Astrocyte (in vitro differentiated cells and primary cell): ENCODE results near the gene SMC6. TPM values are rescaled to one million over a fixed set of nuclear protein-coding genes. Genes with fewer than 3 reads are reported as not detected.

Experiments used
- DNase-seq: peaks from one replicate; pipeline ENCODE4 v3.0.0-alpha.2; 2010; ENCODE audit warnings: low read depth
- FAIRE-seq: peaks from 2 replicates; lab custom pipeline; 2011; peaks lifted over from hg19 to GRCh38; lab: Jason Lieb, UNC
- H2AFZ ChIP-seq: 2 replicates; pipeline ENCODE4 v1.6.0; 2012; ENCODE audit warnings: low read depth, low read length, inconsistent platforms
- H3K27ac ChIP-seq: 2 replicates; pipeline ENCODE4 v1.5.1; 2011; ENCODE audit warnings: low read depth, low read length, inconsistent platforms
- H3K27me3 ChIP-seq: 2 replicates; pipeline ENCODE4 v1.6.0; 2011; ENCODE audit warnings: low read length, inconsistent platforms; ENCODE audit not compliant: insufficient read depth
- H3K36me3 ChIP-seq: 2 replicates; pipeline ENCODE4 v1.5.1; 2011; ENCODE audit warnings: low read length, inconsistent platforms; ENCODE audit not compliant: insufficient read depth
- H3K4me1 ChIP-seq: 2 replicates; pipeline ENCODE4 v1.5.1; 2011; ENCODE audit warnings: low read length, inconsistent platforms; ENCODE audit not compliant: insufficient read depth
- H3K4me2 ChIP-seq: 2 replicates; pipeline ENCODE4 v1.6.0; 2012; ENCODE audit warnings: low read length, inconsistent platforms
- H3K4me3 ChIP-seq: 2 replicates; pipeline ENCODE4 v1.5.1; 2011; ENCODE audit warnings: low read depth, mild to moderate bottlenecking, low read length, inconsistent platforms; ENCODE audit not compliant: insufficient read depth
- H3K79me2 ChIP-seq: 2 replicates; pipeline ENCODE4 v1.6.0; 2012; ENCODE audit warnings: mild to moderate bottlenecking, low read length, inconsistent platforms; ENCODE audit not compliant: insufficient read depth
- H3K9ac ChIP-seq: 2 replicates; pipeline ENCODE4 v1.6.0; 2012; ENCODE audit warnings: mild to moderate bottlenecking, low read length, inconsistent platforms
- H3K9me3 ChIP-seq: 2 replicates; pipeline ENCODE4 v1.5.1; 2012; ENCODE audit warnings: low read depth, mild to moderate bottlenecking, low read length, inconsistent platforms; ENCODE audit not compliant: insufficient read depth
- H4K20me1 ChIP-seq: 2 replicates; pipeline ENCODE4 v1.6.0; 2012; ENCODE audit warnings: low read length, inconsistent platforms; ENCODE audit not compliant: insufficient read depth
- H3K27ac Mint-ChIP-seq: one replicate; pipeline ENCODE4 v1.8.0; 2021; ENCODE audit warnings: mild to moderate bottlenecking, mixed read lengths; ENCODE audit not compliant: unreplicated experiment
- H3K27me3 Mint-ChIP-seq: one replicate; pipeline ENCODE4 v1.8.0; 2021; ENCODE audit warnings: low read depth, mixed read lengths; ENCODE audit not compliant: unreplicated experiment
- H3K36me3 Mint-ChIP-seq: one replicate; pipeline ENCODE4 v1.8.0; 2021; ENCODE audit warnings: low read depth, mixed read lengths; ENCODE audit not compliant: unreplicated experiment
- H3K4me1 Mint-ChIP-seq: one replicate; pipeline ENCODE4 v1.8.0; 2021; ENCODE audit warnings: low read depth, mixed read lengths; ENCODE audit not compliant: unreplicated experiment
- H3K4me3 Mint-ChIP-seq: one replicate; pipeline ENCODE4 v1.8.0; 2021; ENCODE audit warnings: mild to moderate bottlenecking, moderate library complexity, mixed read lengths; ENCODE audit not compliant: unreplicated experiment
- H3K9me3 Mint-ChIP-seq: one replicate; pipeline ENCODE4 v1.8.0; 2021; ENCODE audit warnings: mild to moderate bottlenecking, mixed read lengths; ENCODE audit not compliant: unreplicated experiment
- EZH2 ChIP-seq: IDR thresholded peaks from 2 replicates; pipeline ENCODE4 v1.6.1; 2012; ENCODE audit warnings: mild to moderate bottlenecking, low read length, inconsistent platforms; ENCODE audit not compliant: insufficient read depth
- total RNA-seq: library from RNA; stranded (reverse); gene quantifications from 2 replicates; pipeline ENCODE4 v1.2.1, GENCODE V29; 2021
- TF ChIP-seq, protein P1 (sequence below): IDR thresholded peaks from 2 replicates; pipeline ENCODE4 v1.5.1; 2011; ENCODE audit warnings: low read depth, mild to moderate bottlenecking, inconsistent platforms, low read length, moderate library complexity; ENCODE audit not compliant: insufficient read depth

Gene SMC6
- total RNA-seq, 1 donor from 2014 or later = 20.1 TPM

DNA sequence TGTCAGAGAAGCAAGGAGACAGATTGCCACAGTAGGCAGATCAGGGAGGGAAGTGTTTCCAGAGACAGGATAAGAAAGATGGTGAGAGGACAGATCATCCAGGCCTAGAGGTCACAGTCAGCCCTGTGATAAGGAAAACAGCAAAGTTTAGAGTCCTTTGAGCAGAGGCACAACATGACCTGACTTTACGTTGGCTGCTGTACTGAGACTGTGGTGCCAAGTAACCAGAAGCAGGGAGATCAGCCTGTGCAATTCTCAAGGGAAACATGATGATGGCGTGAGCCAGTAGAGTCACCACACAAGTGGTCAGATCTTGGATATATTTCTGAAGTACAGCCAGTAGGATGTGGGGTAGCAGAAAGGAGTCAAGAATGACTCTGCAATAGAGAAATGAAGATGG lies 43.7 kb downstream of the SMC6 start:
- FAIRE-seq = no peak

DNA sequence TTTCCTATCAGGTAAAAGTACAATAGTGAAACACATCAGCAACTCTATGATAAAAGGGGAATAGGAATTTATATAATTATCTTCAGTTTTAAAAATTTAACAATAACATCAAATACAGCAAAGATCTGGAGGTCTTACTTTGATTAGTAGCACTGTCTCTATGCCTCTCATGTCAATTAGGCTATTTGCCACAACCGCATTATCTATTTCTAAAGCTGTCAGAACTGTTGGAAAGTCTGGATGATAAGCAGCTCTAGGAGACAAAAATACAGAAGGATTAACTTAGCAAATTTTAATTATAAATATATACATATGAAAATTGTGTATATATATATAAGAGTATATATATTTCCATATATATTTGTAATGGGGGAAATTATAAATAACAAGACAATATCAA lies 45.1 kb downstream of the SMC6 start:
- no peaks in the 10 kb centered on the region for H3K9me3 ChIP-seq
- Mint-ChIP-seq H3K36me3 (peaks cover 8% of the 10 kb centered on the region), H3K9me3 (no peaks in the 10 kb centered on the region), H3K4me1 (no peaks in the 10 kb centered on the region), H3K27ac (no peak overlapping the region), H3K4me3 (no peak overlapping the region), H3K27me3 (no peaks in the 10 kb centered on the region)
- no peak overlapping the region for H3K4me2 ChIP-seq
- no peak overlapping the region for H3K27ac ChIP-seq
- H3K27me3 ChIP-seq = no peaks in the 10 kb centered on the region
- no peak overlapping the region for H3K9ac ChIP-seq
- no peaks in the 10 kb centered on the region for H4K20me1 ChIP-seq
- H3K36me3 ChIP-seq = peaks cover 39% of the 10 kb centered on the region
- H2AFZ ChIP-seq = no peak overlapping the region
- no peaks in the 10 kb centered on the region for H3K4me1 ChIP-seq
- no peak for TF ChIP-seq EZH2
- TF ChIP-seq, protein P1, sequence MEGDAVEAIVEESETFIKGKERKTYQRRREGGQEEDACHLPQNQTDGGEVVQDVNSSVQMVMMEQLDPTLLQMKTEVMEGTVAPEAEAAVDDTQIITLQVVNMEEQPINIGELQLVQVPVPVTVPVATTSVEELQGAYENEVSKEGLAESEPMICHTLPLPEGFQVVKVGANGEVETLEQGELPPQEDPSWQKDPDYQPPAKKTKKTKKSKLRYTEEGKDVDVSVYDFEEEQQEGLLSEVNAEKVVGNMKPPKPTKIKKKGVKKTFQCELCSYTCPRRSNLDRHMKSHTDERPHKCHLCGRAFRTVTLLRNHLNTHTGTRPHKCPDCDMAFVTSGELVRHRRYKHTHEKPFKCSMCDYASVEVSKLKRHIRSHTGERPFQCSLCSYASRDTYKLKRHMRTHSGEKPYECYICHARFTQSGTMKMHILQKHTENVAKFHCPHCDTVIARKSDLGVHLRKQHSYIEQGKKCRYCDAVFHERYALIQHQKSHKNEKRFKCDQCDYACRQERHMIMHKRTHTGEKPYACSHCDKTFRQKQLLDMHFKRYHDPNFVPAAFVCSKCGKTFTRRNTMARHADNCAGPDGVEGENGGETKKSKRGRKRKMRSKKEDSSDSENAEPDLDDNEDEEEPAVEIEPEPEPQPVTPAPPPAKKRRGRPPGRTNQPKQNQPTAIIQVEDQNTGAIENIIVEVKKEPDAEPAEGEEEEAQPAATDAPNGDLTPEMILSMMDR = no peak
- FAIRE-seq = no peak
- DNase-seq = no peak
- no peak overlapping the region for H3K4me3 ChIP-seq
- H3K79me2 ChIP-seq = no peaks in the 10 kb centered on the region

More for the DNA sequence above, 43.7 kb downstream of the SMC6 start:
- no peaks in the 10 kb centered on the region for H3K27me3 Mint-ChIP-seq
- no peaks in the 10 kb centered on the region for H3K9me3 Mint-ChIP-seq
- H3K4me3 Mint-ChIP-seq = no peak overlapping the region
- H3K4me1 Mint-ChIP-seq = no peaks in the 10 kb centered on the region
- Histone ChIP-seq H3K27ac (no peak overlapping the region), H3K36me3 (peaks cover 39% of the 10 kb centered on the region), H4K20me1 (no peaks in the 10 kb centered on the region), H3K4me2 (no peak overlapping the region), H3K4me1 (no peaks in the 10 kb centered on the region), H3K27me3 (no peaks in the 10 kb centered on the region), H3K9me3 (no peaks in the 10 kb centered on the region), H3K79me2 (no peaks in the 10 kb centered on the region), H3K9ac (no peak overlapping the region), H3K4me3 (no peak overlapping the region), H2AFZ (no peak overlapping the region)
- H3K27ac Mint-ChIP-seq = no peak overlapping the region
- no peak for DNase-seq
- no peak for TF ChIP-seq EZH2
- TF ChIP-seq, protein P1 = no peak
- peaks cover 8% of the 10 kb centered on the region for H3K36me3 Mint-ChIP-seq

DNA sequence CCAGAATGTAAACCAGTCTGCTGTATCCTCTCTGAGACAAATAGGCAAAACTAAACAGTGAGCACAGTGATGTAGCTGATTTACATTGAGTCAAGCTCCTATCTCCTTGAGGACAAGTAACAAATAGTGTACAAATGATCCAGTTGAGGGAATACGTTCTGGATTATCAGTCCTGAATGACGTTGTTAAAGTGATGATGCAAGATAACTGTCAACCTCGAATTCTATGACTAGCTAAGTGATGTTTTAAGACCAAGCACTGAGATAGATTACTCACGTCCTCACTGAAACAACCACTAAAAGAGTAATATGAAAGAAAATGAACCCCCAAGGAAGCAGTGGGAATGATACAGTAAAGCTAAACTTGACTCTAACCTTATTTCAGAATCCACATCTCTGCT lies 46.8 kb downstream of the SMC6 start:
- H2AFZ ChIP-seq = no peak overlapping the region
- peaks cover 7% of the 10 kb centered on the region for H3K36me3 Mint-ChIP-seq
- no peaks in the 10 kb centered on the region for H3K79me2 ChIP-seq
- TF ChIP-seq EZH2 = no peak
- TF ChIP-seq, protein P1 = no peak
- H3K9me3 Mint-ChIP-seq = no peaks in the 10 kb centered on the region
- no peaks in the 10 kb centered on the region for H4K20me1 ChIP-seq
- DNase-seq (no peak), FAIRE-seq (no peak)
- no peak overlapping the region for H3K27ac ChIP-seq
- H3K9ac ChIP-seq = no peak overlapping the region
- H3K9me3 ChIP-seq = no peaks in the 10 kb centered on the region
- no peaks in the 10 kb centered on the region for H3K27me3 Mint-ChIP-seq
- peaks cover 28% of the 10 kb centered on the region for H3K36me3 ChIP-seq
- no peaks in the 10 kb centered on the region for H3K4me1 Mint-ChIP-seq
- H3K27ac Mint-ChIP-seq = no peak overlapping the region
- H3K27me3 ChIP-seq = no peaks in the 10 kb centered on the region
- no peak overlapping the region for H3K4me3 ChIP-seq
- H3K4me3 Mint-ChIP-seq = no peak overlapping the region
- H3K4me2 ChIP-seq = no peak overlapping the region
- no peaks in the 10 kb centered on the region for H3K4me1 ChIP-seq
